Neuronal stem cell (in vitro differentiated cells): ENCODE data around the gene THNSL1.

Source experiments
- DNase-seq: peaks from one replicate; pipeline ENCODE4 v3.0.0-alpha.2; 2013; ENCODE audit warnings: low spot score
- H2AFZ ChIP-seq: one replicate; pipeline ENCODE4 v1.6.1; 2013; ENCODE audit warnings: mild to moderate bottlenecking, low read length, inconsistent platforms
- H2AK5ac ChIP-seq: 2 replicates; pipeline ENCODE4 v1.6.1; 2013; ENCODE audit warnings: low read depth, mild to moderate bottlenecking, inconsistent platforms, low read length, moderate library complexity, mixed read lengths
- H2BK120ac ChIP-seq: 2 replicates; pipeline ENCODE4 v1.6.1; 2013; ENCODE audit warnings: low read depth, mild to moderate bottlenecking, inconsistent platforms, low read length, moderate library complexity, mixed read lengths
- H2BK12ac ChIP-seq: one replicate; pipeline ENCODE4 v1.6.1; 2013; ENCODE audit warnings: low read length, inconsistent platforms
- H2BK15ac ChIP-seq: 2 replicates; pipeline ENCODE4 v1.6.1; 2013; ENCODE audit warnings: mild to moderate bottlenecking, low read length, inconsistent platforms, mixed read lengths
- H2BK5ac ChIP-seq: one replicate; pipeline ENCODE4 v1.6.1; 2013; ENCODE audit warnings: inconsistent platforms, mild to moderate bottlenecking, low read length, moderate library complexity
- H3K14ac ChIP-seq: one replicate; pipeline ENCODE4 v1.6.1; 2013; ENCODE audit warnings: low read length, inconsistent platforms
- H3K18ac ChIP-seq: 2 replicates; pipeline ENCODE4 v1.6.1; 2013; ENCODE audit warnings: low read length, inconsistent platforms
- H3K23ac ChIP-seq: 2 replicates; pipeline ENCODE4 v1.6.1; 2013; ENCODE audit warnings: low read depth, mild to moderate bottlenecking, mixed read lengths, low read length, inconsistent platforms; ENCODE audit not compliant: poor library complexity
- H3K27ac ChIP-seq: replicated peaks from 3 replicates; pipeline ENCODE4 v1.5.1; 2013; ENCODE audit warnings: low read length, inconsistent platforms
- H3K27me3 ChIP-seq, 3 experiments: 2 replicates each; pipeline ENCODE4 v1.6.1; 2013; ENCODE audit warnings: low read length in 3 of 3, mild to moderate bottlenecking in 2 of 3, inconsistent platforms in 1 of 3, low read depth in 1 of 3, mixed read lengths in 1 of 3, moderate library complexity in 1 of 3; ENCODE audit not compliant: control insufficient read depth in 3 of 3, insufficient read depth in 3 of 3
- H3K36me3 ChIP-seq, 2 donors: replicated peaks in 1 of 2; 2 replicates each; pipeline ENCODE4 v1.6.1; 2013; ENCODE audit warnings: low read length in 2 of 2; ENCODE audit not compliant: control insufficient read depth in 2 of 2, insufficient read depth in 2 of 2
- H3K4ac ChIP-seq: 2 replicates; pipeline ENCODE4 v1.6.1; 2013; ENCODE audit warnings: inconsistent platforms, mild to moderate bottlenecking, low read length, moderate library complexity
- H3K4me1 ChIP-seq, 2 donors: 1 replicate in 1 of 2; 2 replicates in 1 of 2; pipeline ENCODE4 v1.6.1; 2013; ENCODE audit warnings: low read length in 2 of 2, low read depth in 1 of 2; ENCODE audit not compliant: control insufficient read depth in 2 of 2, insufficient read depth in 1 of 2
- H3K4me2 ChIP-seq: one replicate; pipeline ENCODE4 v1.6.1; 2013; ENCODE audit warnings: mild to moderate bottlenecking, low read length, inconsistent platforms; ENCODE audit not compliant: insufficient read depth, poor library complexity, severe bottlenecking
- H3K4me3 ChIP-seq, 2 donors: 2 replicates each; pipeline ENCODE4 v1.5.1; 2013; ENCODE audit warnings: low read length in 2 of 2, mild to moderate bottlenecking in 2 of 2, inconsistent platforms in 1 of 2, moderate library complexity in 1 of 2
- H3K79me1 ChIP-seq: one replicate; pipeline ENCODE4 v1.6.1; 2013; ENCODE audit warnings: low read depth, mild to moderate bottlenecking, inconsistent platforms, low read length, moderate library complexity
- H3K9ac ChIP-seq: one replicate; pipeline ENCODE4 v1.6.1; 2013; ENCODE audit warnings: mild to moderate bottlenecking, low read depth, low read length, inconsistent platforms; ENCODE audit not compliant: poor library complexity
- H3K9me3 ChIP-seq, 2 donors: replicated peaks in 1 of 2; 2 replicates each; pipeline versions ENCODE3 to v1.6.1; 2013; ENCODE audit warnings: low read length in 2 of 2, mild to moderate bottlenecking in 2 of 2, inconsistent platforms in 1 of 2, low read depth in 1 of 2, mixed read lengths in 1 of 2, moderate library complexity in 1 of 2; ENCODE audit not compliant: control insufficient read depth in 2 of 2, insufficient read depth in 1 of 2
- H4K8ac ChIP-seq: one replicate; pipeline ENCODE4 v1.6.1; 2013; ENCODE audit warnings: low read depth, mild to moderate bottlenecking, inconsistent platforms, low read length, moderate library complexity
- H4K91ac ChIP-seq: one replicate; pipeline ENCODE4 v1.6.1; 2013; ENCODE audit warnings: low read length, low read depth, mild to moderate bottlenecking, inconsistent platforms; ENCODE audit not compliant: poor library complexity
- WGBS, 2 donors: extraction: QIAGEN DNeasy Blood & Tissue Kit; methylation state at CpG; one replicate each; pipeline ENCODE4 v1.1.7; 2013; ENCODE audit warnings: missing lambda C conversion rate in 2 of 2, mixed read lengths in 1 of 2; ENCODE audit not compliant: insufficient read length in 2 of 2, insufficient replicate concordance in 1 of 2; ENCODE audit errors: extremely low coverage in 2 of 2; 5-methylcytosine and 5-hydroxymethylcytosine counted together

THNSL1 gene

GRCh38 chr10:24979685-24980084 is 36.7 kb upstream of the THNSL1 start:
- Histone ChIP-seq H3K9ac (no peak overlapping the region), H4K8ac (no peak overlapping the region), H3K4me1 (no peaks in the 10 kb centered on the region)

GRCh38 chr10:24981161-24981710 is 35.2 kb upstream of the THNSL1 start:
- whole genome bisulfite sequencing, 2 donors, result no CpG with 5 or more reads among the region's 5 CpGs

More at GRCh38 chr10:24979685-24980084, 36.7 kb upstream of the THNSL1 start:
- Histone ChIP-seq H2BK5ac (no peak overlapping the region), H3K18ac (no peak overlapping the region), H4K91ac (no peak overlapping the region), H2BK12ac (no peak overlapping the region), H2BK15ac (no peak overlapping the region), H3K4ac (no peak overlapping the region), H2AK5ac (no peak overlapping the region), H3K27me3 (no peaks in the 10 kb centered on the region), H3K79me1 (no peaks in the 10 kb centered on the region), H2AFZ (no peak overlapping the region), H3K9me3 (no peaks in the 10 kb centered on the region), H3K23ac (no peak overlapping the region), H3K14ac (no peak overlapping the region), H2BK120ac (no peak overlapping the region), H3K27ac (no peak overlapping the region), H3K36me3 (no peaks in the 10 kb centered on the region), H3K4me2 (no peak overlapping the region), H3K4me3 (no peak overlapping the region)
- no peak for DNase-seq
- no CpG with 5 or more reads among the region's 4 CpGs for WGBS, 2 donors

GRCh38 chr10:24982319-24983112 is 33.9 kb upstream of the THNSL1 start:
- Histone ChIP-seq H2BK15ac (no peak overlapping the region), H3K4ac (no peak overlapping the region), H3K4me2 (no peak overlapping the region), H2BK5ac (no peak overlapping the region), H3K36me3 (no peaks in the 10 kb centered on the region), H3K9me3 (no peaks in the 10 kb centered on the region), H4K91ac (no peak overlapping the region), H3K4me3 (no peak overlapping the region), H2AFZ (no peak overlapping the region), H3K27me3 (no peaks in the 10 kb centered on the region), H3K14ac (no peak overlapping the region), H2BK120ac (no peak overlapping the region), H3K18ac (no peak overlapping the region), H3K79me1 (no peaks in the 10 kb centered on the region), H2AK5ac (no peak overlapping the region), H3K23ac (no peak overlapping the region), H3K27ac (no peak overlapping the region), H3K9ac (no peak overlapping the region), H3K4me1 (no peaks in the 10 kb centered on the region), H2BK12ac (no peak overlapping the region), H4K8ac (no peak overlapping the region)
- DNase-seq, result no peak
- no CpG with 5 or more reads among the region's 1 CpG for WGBS, 2 donors

More at GRCh38 chr10:24981161-24981710, 35.2 kb upstream of the THNSL1 start:
- Histone ChIP-seq H3K23ac (no peak overlapping the region), H3K9me3 (no peaks in the 10 kb centered on the region), H3K9ac (no peak overlapping the region), H3K27me3 (no peaks in the 10 kb centered on the region), H2BK15ac (no peak overlapping the region), H2AFZ (no peak overlapping the region), H3K18ac (no peak overlapping the region), H3K79me1 (no peaks in the 10 kb centered on the region), H3K4me3 (no peak overlapping the region), H4K91ac (no peak overlapping the region), H2BK120ac (no peak overlapping the region), H2BK5ac (no peak overlapping the region), H2AK5ac (no peak overlapping the region), H3K27ac (no peak overlapping the region), H3K4me2 (no peak overlapping the region), H3K14ac (no peak overlapping the region), H4K8ac (no peak overlapping the region), H3K4me1 (no peaks in the 10 kb centered on the region), H3K4ac (no peak overlapping the region), H2BK12ac (no peak overlapping the region), H3K36me3 (no peaks in the 10 kb centered on the region)
- no peak for DNase-seq

GRCh38 chr10:24983130-24983529 is 33.3 kb upstream of the THNSL1 start:
- H2BK12ac ChIP-seq, result no peak overlapping the region
- H2BK15ac ChIP-seq, result no peak overlapping the region
- no peak for DNase-seq
- H4K91ac ChIP-seq, result no peak overlapping the region
- no peaks in the 10 kb centered on the region for H3K9me3 ChIP-seq
- no peak overlapping the region for H2AFZ ChIP-seq
- H4K8ac ChIP-seq, result no peak overlapping the region
- H2BK5ac ChIP-seq, result no peak overlapping the region
- no peak overlapping the region for H3K18ac ChIP-seq
- no peak overlapping the region for H3K23ac ChIP-seq
- H2BK120ac ChIP-seq, result no peak overlapping the region
- no peak overlapping the region for H3K9ac ChIP-seq
- no peaks in the 10 kb centered on the region for H3K79me1 ChIP-seq
- H3K14ac ChIP-seq, result no peak overlapping the region
- no peak overlapping the region for H3K27ac ChIP-seq
- H3K4me2 ChIP-seq, result no peak overlapping the region
- H3K4ac ChIP-seq, result no peak overlapping the region
- H2AK5ac ChIP-seq, result no peak overlapping the region
- H3K4me3 ChIP-seq, result no peak overlapping the region
- WGBS, 2 donors, result no CpG with 5 or more reads among the region's 4 CpGs
- no peaks in the 10 kb centered on the region for H3K27me3 ChIP-seq
- H3K4me1 ChIP-seq, result no peaks in the 10 kb centered on the region
- H3K36me3 ChIP-seq, result no peaks in the 10 kb centered on the region
